Trophoblast cell (in vitro differentiated cells and primary cell): ENCODE measurements around the gene HOXA4.

Experiments used
- DNase-seq, 2 donors: peaks; one replicate each; pipeline ENCODE4 v3.0.0-alpha.2; 2016
- H2AFZ ChIP-seq: 2 replicates; pipeline ENCODE4 v1.6.1; 2013; ENCODE audit warnings: low read length, moderate library complexity, mild to moderate bottlenecking; ENCODE audit not compliant: insufficient read depth, poor library complexity
- H2AK5ac ChIP-seq: 2 replicates; pipeline ENCODE4 v1.6.1; 2013; ENCODE audit warnings: mild to moderate bottlenecking, low read length
- H2BK120ac ChIP-seq: 2 replicates; pipeline ENCODE4 v1.6.1; 2013; ENCODE audit warnings: low read length, mild to moderate bottlenecking, moderate library complexity; ENCODE audit not compliant: insufficient read depth, poor library complexity
- H2BK12ac ChIP-seq: 2 replicates; pipeline ENCODE4 v1.6.1; 2013; ENCODE audit warnings: mild to moderate bottlenecking, low read length, moderate library complexity
- H2BK5ac ChIP-seq: 2 replicates; pipeline ENCODE4 v1.6.1; 2013; ENCODE audit warnings: low read length, low read depth, moderate library complexity, mild to moderate bottlenecking; ENCODE audit not compliant: poor library complexity
- H3K14ac ChIP-seq: 2 replicates; pipeline ENCODE4 v1.6.1; 2013; ENCODE audit warnings: mild to moderate bottlenecking, low read length
- H3K18ac ChIP-seq: 2 replicates; pipeline ENCODE4 v1.6.1; 2013; ENCODE audit warnings: mild to moderate bottlenecking, low read length
- H3K23ac ChIP-seq: 2 replicates; pipeline ENCODE4 v1.6.1; 2013; ENCODE audit warnings: low read length
- H3K27ac ChIP-seq: 2 replicates; pipeline ENCODE4 v1.5.1; 2013; ENCODE audit warnings: low read depth, mild to moderate bottlenecking, inconsistent platforms, low read length, moderate library complexity
- H3K27me3 ChIP-seq: 2 replicates; pipeline ENCODE4 v1.6.1; 2013; ENCODE audit warnings: inconsistent platforms, mild to moderate bottlenecking, low read length, moderate library complexity; ENCODE audit not compliant: insufficient read depth
- H3K36me3 ChIP-seq, 2 experiments: 1 replicate in 1 of 2; 2 replicates in 1 of 2; pipeline ENCODE4 v1.6.1; 2013; ENCODE audit warnings: low read length in 2 of 2, mild to moderate bottlenecking in 2 of 2, moderate library complexity in 1 of 2; ENCODE audit not compliant: insufficient read depth in 2 of 2, control insufficient read depth in 1 of 2
- H3K4ac ChIP-seq: 2 replicates; pipeline ENCODE4 v1.6.1; 2013; ENCODE audit warnings: low read depth, mild to moderate bottlenecking, low read length, moderate library complexity
- H3K4me1 ChIP-seq, 2 experiments: 1 replicate in 1 of 2; 2 replicates in 1 of 2; pipeline ENCODE4 v1.6.1; 2013; ENCODE audit warnings: low read length in 2 of 2, mild to moderate bottlenecking in 2 of 2, moderate library complexity in 1 of 2; ENCODE audit not compliant: insufficient read depth in 2 of 2, control insufficient read depth in 1 of 2
- H3K4me2 ChIP-seq: 2 replicates; pipeline ENCODE4 v1.6.1; 2013; ENCODE audit warnings: inconsistent platforms, mild to moderate bottlenecking, low read length, moderate library complexity
- H3K4me3 ChIP-seq: 2 replicates; pipeline ENCODE4 v1.5.1; 2013; ENCODE audit warnings: mild to moderate bottlenecking, low read depth, low read length, inconsistent platforms
- H3K79me1 ChIP-seq: one replicate; pipeline ENCODE4 v1.6.1; 2013; ENCODE audit warnings: low read length
- H3K79me2 ChIP-seq: 2 replicates; pipeline ENCODE4 v1.6.1; 2013; ENCODE audit warnings: low read length, mild to moderate bottlenecking; ENCODE audit not compliant: control insufficient read depth, insufficient read depth, poor library complexity
- H3K9ac ChIP-seq: 2 replicates; pipeline ENCODE4 v1.6.1; 2013; ENCODE audit warnings: mild to moderate bottlenecking, low read length
- H3K9me3 ChIP-seq: 2 replicates; pipeline ENCODE4 v1.6.1; 2013; ENCODE audit warnings: low read depth, mild to moderate bottlenecking, control low read depth, inconsistent platforms, low read length; ENCODE audit not compliant: insufficient read depth
- H4K12ac ChIP-seq: 2 replicates; pipeline ENCODE4 v1.6.1; 2013; ENCODE audit warnings: low read depth, mild to moderate bottlenecking, low read length, moderate library complexity
- H4K8ac ChIP-seq: 2 replicates; pipeline ENCODE4 v1.6.1; 2013; ENCODE audit warnings: low read depth, mild to moderate bottlenecking, low read length, moderate library complexity
- H4K91ac ChIP-seq: one replicate; pipeline ENCODE4 v1.6.1; 2013; ENCODE audit warnings: low read depth, mild to moderate bottlenecking, low read length, moderate library complexity
- WGBS: extraction: QIAGEN DNeasy Blood & Tissue Kit; methylation state at CpG from one replicate; pipeline ENCODE4 v1.1.7; 2013; ENCODE audit warnings: missing lambda C conversion rate; ENCODE audit not compliant: insufficient read length, insufficient coverage; ENCODE audit errors: extremely low coverage; 5-methylcytosine and 5-hydroxymethylcytosine counted together

HOXA4 gene

GRCh38 chr7:27174874-27175625, 44.5 kb upstream of the HOXA4 start:
- Histone ChIP-seq H3K79me1 (no peaks in the 10 kb centered on the region), H2BK120ac (no peak overlapping the region), H3K9me3 (peaks cover 45% of the 10 kb centered on the region), H3K79me2 (no peaks in the 10 kb centered on the region), H3K4ac (no peak overlapping the region), H3K9ac (no peak overlapping the region), H3K27me3 (peaks cover 88% of the 10 kb centered on the region), H2AK5ac (no peak overlapping the region), H2BK5ac (no peak overlapping the region), H3K14ac (no peak overlapping the region), H4K91ac (no peak overlapping the region), H2AFZ (no peak overlapping the region), H4K8ac (no peak overlapping the region), H3K18ac (no peak overlapping the region), H2BK12ac (no peak overlapping the region), H3K23ac (no peak overlapping the region), H3K4me1 (peaks cover 7 to 19% of the 10 kb centered on the region in 2 experiments), H4K12ac (no peak overlapping the region), H3K27ac (no peak overlapping the region), H3K4me2 (no peak overlapping the region), H3K4me3 (no peak overlapping the region), H3K36me3 (no peaks in the 10 kb centered on the region)
- WGBS: no CpG with 5 or more reads among the region's 12 CpGs
- no peak for DNase-seq

- Histone ChIP-seq H2BK5ac (no peak within 1 kb of the TSS), H3K9ac (no peak within 1 kb of the TSS), H3K36me3 (no peaks in the 10 kb centered on the region), H4K91ac (no peak within 1 kb of the TSS), H3K79me1 (no peaks in the 10 kb centered on the region), H3K9me3 (peaks cover 42% of the 10 kb centered on the region), H3K27ac (no peak within 1 kb of the TSS), H4K8ac (no peak within 1 kb of the TSS), H3K4me2 (peak within 1 kb of the TSS; percentile 51), H3K4me3 (peak within 1 kb of the TSS; percentile 25), H2AFZ (peak within 1 kb of the TSS; percentile 54), H3K79me2 (no peaks in the 10 kb centered on the region), H2BK12ac (no peak within 1 kb of the TSS), H3K27me3 (peaks cover 86% of the 10 kb centered on the region), H2AK5ac (no peak within 1 kb of the TSS), H3K14ac (no peak within 1 kb of the TSS), H4K12ac (no peak within 1 kb of the TSS), H3K23ac (no peak within 1 kb of the TSS), H3K18ac (no peak within 1 kb of the TSS), H2BK120ac (no peak within 1 kb of the TSS), H3K4me1 (peaks cover 6 to 20% of the 10 kb centered on the region in 2 experiments), H3K4ac (no peak within 1 kb of the TSS)
- no peak for DNase-seq
- no CpG with 5 or more reads among the region's 82 CpGs for WGBS
Measured at GRCh38 chr7:27173956-27174873, 43.7 kb upstream of the HOXA4 start, which contains the start of gene HOXA10. Gene HOXA10, minus strand, starts transcription at chr7:27174320. Its CDS starts 14 bp downstream, at chr7:27174306.

- no peak overlapping the region for H3K23ac ChIP-seq
- no peaks in the 10 kb centered on the region for H3K79me2 ChIP-seq
- H3K36me3 ChIP-seq: no peaks in the 10 kb centered on the region
- H3K4me3 ChIP-seq: peak overlapping the region; percentile 25
- peaks cover 88% of the 10 kb centered on the region for H3K27me3 ChIP-seq
- H3K4me2 ChIP-seq: peak overlapping the region; percentile 51
- peak overlapping the region; percentile 54 for H2AFZ ChIP-seq
- DNase-seq: peak in 1 of 2 donors; percentile 40
- H3K9me3 ChIP-seq: peaks cover 44% of the 10 kb centered on the region
- no peak overlapping the region for H4K8ac ChIP-seq
- no peaks in the 10 kb centered on the region for H3K79me1 ChIP-seq
- H3K4me1 ChIP-seq: peaks cover 6 to 20% of the 10 kb centered on the region in 2 experiments
- no peak overlapping the region for H3K4ac ChIP-seq
- no peak overlapping the region for H2BK5ac ChIP-seq
- H4K91ac ChIP-seq: no peak overlapping the region
- no peak overlapping the region for H3K9ac ChIP-seq
- no peak overlapping the region for H3K14ac ChIP-seq
- H4K12ac ChIP-seq: no peak overlapping the region
- no peak overlapping the region for H2BK12ac ChIP-seq
- H2BK120ac ChIP-seq: no peak overlapping the region
- no CpG with 5 or more reads among the region's 59 CpGs for WGBS
- no peak overlapping the region for H3K27ac ChIP-seq
- no peak overlapping the region for H3K18ac ChIP-seq
- no peak overlapping the region for H2AK5ac ChIP-seq
Measured at GRCh38 chr7:27173511-27173955, 43.0 kb upstream of the HOXA4 start.

GRCh38 chr7:27172823-27173510, 42.4 kb upstream of the HOXA4 start:
- Histone ChIP-seq H3K9ac (no peak overlapping the region), H3K4me1 (peaks cover 6 to 20% of the 10 kb centered on the region in 2 experiments), H2BK5ac (no peak overlapping the region), H4K91ac (no peak overlapping the region), H2BK120ac (no peak overlapping the region), H2BK12ac (no peak overlapping the region), H3K4me2 (peak overlapping the region; percentile 51), H4K8ac (no peak overlapping the region), H3K27ac (no peak overlapping the region), H3K23ac (no peak overlapping the region), H3K4me3 (peak overlapping the region; percentile 25), H3K18ac (no peak overlapping the region), H4K12ac (no peak overlapping the region), H3K4ac (no peak overlapping the region), H3K14ac (no peak overlapping the region), H2AFZ (peak overlapping the region; percentile 54), H3K79me1 (no peaks in the 10 kb centered on the region), H2AK5ac (no peak overlapping the region), H3K79me2 (no peaks in the 10 kb centered on the region), H3K36me3 (no peaks in the 10 kb centered on the region), H3K9me3 (peaks cover 48% of the 10 kb centered on the region), H3K27me3 (peaks cover 90% of the 10 kb centered on the region)
- WGBS: no CpG with 5 or more reads among the region's 58 CpGs
- DNase-seq: peak in 1 of 2 donors; percentile 39
